SK-N-SH (cell line): ENCODE results near the gene HECTD4. TPM values are rescaled to one million over a fixed set of nuclear protein-coding genes. Genes with fewer than 3 reads are reported as not detected.

ENCODE experiments used
- CTCF ChIA-PET: fragments of 300-600, 350-600 bp; formaldehyde crosslinking; extraction: SDS; loops from one replicate; lab custom pipeline; 2021; lab: Yijun Ruan, JAX
- POLR2A ChIA-PET: fragments of 350-600 bp; sonication (Branson Sonifier 250); formaldehyde crosslinking; extraction: SDS; loops from one replicate; lab custom pipeline; 2020; ENCODE audit warnings: antibody characterized with exemption, inconsistent platforms; lab: Yijun Ruan, JAX
- DNase-seq: peaks from one replicate; pipeline ENCODE4 v3.0.0; 2012
- H2AFZ ChIP-seq: fragments of 200-600 bp; sonication (generic); 2 replicates; pipeline ENCODE4 v1.8.1; 2016; ENCODE audit warnings: antibody characterized with exemption, mild to moderate bottlenecking, low read depth
- H3F3A ChIP-seq: fragments of 200-600 bp; sonication (generic); replicated peaks from 2 replicates; pipeline ENCODE3; 2016; ENCODE audit warnings: antibody characterized with exemption, mild to moderate bottlenecking; ENCODE audit not compliant: insufficient read depth
- H3K27ac ChIP-seq, 2 experiments: fragments of 200-500 bp in 1 of 2; fragments of 200-600 bp in 1 of 2; sonication (Bioruptor generic) in 1 of 2; sonication (generic), shearing (Covaris generic) in 1 of 2; 2 replicates each; pipeline versions ENCODE4 v1.5.1 to v1.6.1; 2014 to 2016; ENCODE audit warnings: low read depth in 2 of 2, inconsistent platforms in 1 of 2, low read length in 1 of 2, mild to moderate bottlenecking in 1 of 2, mixed read lengths in 1 of 2
- H3K27me3 ChIP-seq: fragments of 200-600 bp; sonication (generic), shearing (Covaris generic); 2 replicates; pipeline ENCODE4 v1.6.1; 2016; ENCODE audit warnings: mixed run types; ENCODE audit not compliant: insufficient read depth
- H3K36me3 ChIP-seq, 2 experiments: fragments of 200-500 bp in 1 of 2; fragments of 200-600 bp in 1 of 2; sonication (Bioruptor generic) in 1 of 2; sonication (generic) in 1 of 2; replicated peaks in 1 of 2; 2 replicates each; pipeline versions ENCODE3 to v1.5.1; 2014 to 2016; ENCODE audit warnings: low read length in 1 of 2, mild to moderate bottlenecking in 1 of 2; ENCODE audit not compliant: insufficient read depth in 2 of 2, control insufficient read depth in 1 of 2
- H3K4me1 ChIP-seq, 2 experiments: fragments of 200-500 bp in 1 of 2; fragments of 200-600 bp in 1 of 2; sonication (Bioruptor generic) in 1 of 2; sonication (generic), shearing (Covaris generic) in 1 of 2; 2 replicates each; pipeline versions ENCODE4 v1.5.1 to v1.6.1; 2014 to 2016; ENCODE audit warnings: low read depth in 1 of 2, low read length in 1 of 2, mixed run types in 1 of 2; ENCODE audit not compliant: insufficient read depth in 2 of 2, control insufficient read depth in 1 of 2
- H3K4me2 ChIP-seq: fragments of 200-600 bp; sonication (generic), shearing (Covaris generic); 2 replicates; pipeline ENCODE4 v1.6.1; 2017; ENCODE audit warnings: mixed run types
- H3K4me3 ChIP-seq, 2 experiments: fragments of 200-500 bp in 1 of 2; fragments of 200-600 bp in 1 of 2; sonication (Bioruptor generic) in 1 of 2; sonication (generic), shearing (Covaris generic) in 1 of 2; 2 replicates each; pipeline versions ENCODE4 v1.5.1 to v1.8.1; 2014 to 2016; ENCODE audit warnings: low read depth in 2 of 2, inconsistent platforms in 1 of 2, low read length in 1 of 2, mild to moderate bottlenecking in 1 of 2, mixed read lengths in 1 of 2, moderate library complexity in 1 of 2
- H3K79me2 ChIP-seq: fragments of 200-600 bp; sonication (generic); 2 replicates; pipeline ENCODE4 v1.8.1; 2017; ENCODE audit warnings: mild to moderate bottlenecking; ENCODE audit not compliant: insufficient read depth
- H3K9ac ChIP-seq: fragments of 200-600 bp; sonication (generic); 2 replicates; pipeline ENCODE4 v1.6.1; 2017; ENCODE audit warnings: mixed run types
- H3K9me2 ChIP-seq: fragments of 200-600 bp; sonication (generic); 2 replicates; pipeline ENCODE4 v1.6.1; 2017; ENCODE audit warnings: mixed run types
- H3K9me3 ChIP-seq: fragments of 200-600 bp; sonication (generic); 2 replicates; pipeline ENCODE4 v1.6.1; 2017; ENCODE audit warnings: mixed run types, mild to moderate bottlenecking, moderate library complexity
- H4K20me1 ChIP-seq: fragments of 200-600 bp; sonication (generic); 2 replicates; pipeline ENCODE4 v1.6.1; 2017; ENCODE audit warnings: mild to moderate bottlenecking, mixed run types; ENCODE audit not compliant: insufficient read depth
- CHD2 ChIP-seq: fragments of 150-350 bp; IDR thresholded peaks from 2 replicates; pipeline ENCODE4 v1.6.1; 2018; ENCODE audit warnings: low read length; ENCODE audit not compliant: partially characterized antibody
- FOXJ3 ChIP-seq: sonication (generic); formaldehyde crosslinking; IDR thresholded peaks from 2 replicates; pipeline ENCODE4 v1.5.1; 2020; ENCODE audit warnings: mild to moderate bottlenecking, missing genetic modification reagents
- MEF2A ChIP-seq: IDR thresholded peaks from 2 replicates; pipeline ENCODE4 v1.4.0; 2012; ENCODE audit warnings: low read depth, borderline replicate concordance
- MXI1 ChIP-seq: IDR thresholded peaks from 2 replicates; pipeline ENCODE4 v1.6.1; 2012; ENCODE audit warnings: mild to moderate bottlenecking, low read depth, low read length, improper control_type of control experiment
- NFIC ChIP-seq: IDR thresholded peaks from 2 replicates; pipeline ENCODE4 v1.4.0; 2012; ENCODE audit warnings: borderline replicate concordance
- RCOR1 ChIP-seq: fragments of 150-350 bp; IDR thresholded peaks from 2 replicates; pipeline ENCODE4 v1.6.1; 2017; ENCODE audit warnings: antibody characterized with exemption, low read length
- SMC3 ChIP-seq: IDR thresholded peaks from 2 replicates; pipeline ENCODE4 v1.6.1; 2012; ENCODE audit warnings: low read depth, low read length, improper control_type of control experiment
- TAF1 ChIP-seq: IDR thresholded peaks from 2 replicates; pipeline ENCODE4 v1.6.1; 2012; ENCODE audit warnings: low read depth, mild to moderate bottlenecking, low read length, moderate library complexity, borderline replicate concordance
- TCF12 ChIP-seq: IDR thresholded peaks from 2 replicates; pipeline ENCODE4 v1.4.0; 2012
- TEAD4 ChIP-seq: IDR thresholded peaks from 2 replicates; pipeline ENCODE4 v1.4.0; 2012; ENCODE audit warnings: mild to moderate bottlenecking, borderline replicate concordance; ENCODE audit not compliant: insufficient read depth
- USF2 ChIP-seq: fragments of 150-350 bp; IDR thresholded peaks from 2 replicates; pipeline ENCODE4 v1.6.1; 2017; ENCODE audit warnings: antibody characterized with exemption, low read length, low read depth, borderline replicate concordance
- YY1 ChIP-seq: IDR thresholded peaks from 2 replicates; pipeline ENCODE4 v1.4.0; 2012; ENCODE audit warnings: low read depth, mild to moderate bottlenecking
- WGBS: methylation state at CpG from one replicate; pipeline ENCODE4 v1.1.6; 2017; ENCODE audit warnings: low lambda C conversion rate; 5-methylcytosine and 5-hydroxymethylcytosine counted together
- polyA plus RNA-seq, 3 experiments: library from polyadenylated mRNA; depleted of rRNA; stranded (reverse); fragments of >200 nt; gene quantifications; 2 replicates each; pipeline ENCODE4 v1.2.3, GENCODE V29; 2012
- TF ChIP-seq, protein P1 (sequence below): fragments of 200-600 bp; sonication (generic); IDR thresholded peaks from 2 replicates; pipeline ENCODE4 v1.6.1; 2017; ENCODE audit warnings: antibody characterized with exemption, mild to moderate bottlenecking, moderate library complexity

The HECTD4 gene
- polyA plus RNA-seq, 1 of the 3 experiments (the other 2 are of a cell fraction): 14.6 TPM

GRCh38 chr12:112322882-112323547, 59.2 kb downstream of the HECTD4 start:
- POLR2A ChIA-PET: no interaction called here
- no peaks in the 10 kb centered on the region for H3K9me3 ChIP-seq
- TF ChIP-seq TEAD4: no peak
- no peak overlapping the region for H3K9ac ChIP-seq
- CTCF ChIA-PET: no interaction called here
- WGBS: 91% methylated on average over 4 of the region's 4 CpGs
- peaks cover 8% of the 10 kb centered on the region for H3F3A ChIP-seq
- H3K4me2 ChIP-seq: no peak overlapping the region
- H3K79me2 ChIP-seq: peaks cover 52% of the 10 kb centered on the region
- peaks cover 17% of the 10 kb centered on the region; the same call in 1 of the 2 replicates for H4K20me1 ChIP-seq
- H3K9me2 ChIP-seq: no peaks in the 10 kb centered on the region
- peaks cover 0 to 18% of the 10 kb centered on the region in 2 experiments; a peak in 2 of 4 replicates for H3K4me1 ChIP-seq
- DNase-seq: no peak
- H3K4me3 ChIP-seq: no peak overlapping the region
- H3K27ac ChIP-seq: no peak overlapping the region
- no peaks in the 10 kb centered on the region for H3K27me3 ChIP-seq
- H2AFZ ChIP-seq: no peak overlapping the region
- no peaks in the 10 kb centered on the region for H3K36me3 ChIP-seq

- H3K27ac ChIP-seq: no peak overlapping the region
- no peaks in the 10 kb centered on the region for H3K36me3 ChIP-seq
- DNase-seq: no peak
- H4K20me1 ChIP-seq: peaks cover 13% of the 10 kb centered on the region; the same call in 1 of the 2 replicates
- H3K9me3 ChIP-seq: no peaks in the 10 kb centered on the region
- H3K27me3 ChIP-seq: no peaks in the 10 kb centered on the region
- no peak overlapping the region for H3K4me2 ChIP-seq
- peaks cover 4% of the 10 kb centered on the region for H3F3A ChIP-seq
- H3K79me2 ChIP-seq: peaks cover 49% of the 10 kb centered on the region
- CTCF ChIA-PET: no interaction called here
- POLR2A ChIA-PET: no interaction called here
- H2AFZ ChIP-seq: no peak overlapping the region
- no peak overlapping the region for H3K9ac ChIP-seq
- no peaks in the 10 kb centered on the region for H3K9me2 ChIP-seq
- 89% methylated on average over 2 of the region's 2 CpGs for WGBS
- no peak for TF ChIP-seq FOXJ3
- no peak for TF ChIP-seq NFIC
- TF ChIP-seq YY1: no peak
- no peak for TF ChIP-seq MXI1
- no peak for TF ChIP-seq TCF12
- TF ChIP-seq SMC3: no peak
- TF ChIP-seq USF2: no peak
- no peak for TF ChIP-seq RCOR1
- TF ChIP-seq, protein P1, sequence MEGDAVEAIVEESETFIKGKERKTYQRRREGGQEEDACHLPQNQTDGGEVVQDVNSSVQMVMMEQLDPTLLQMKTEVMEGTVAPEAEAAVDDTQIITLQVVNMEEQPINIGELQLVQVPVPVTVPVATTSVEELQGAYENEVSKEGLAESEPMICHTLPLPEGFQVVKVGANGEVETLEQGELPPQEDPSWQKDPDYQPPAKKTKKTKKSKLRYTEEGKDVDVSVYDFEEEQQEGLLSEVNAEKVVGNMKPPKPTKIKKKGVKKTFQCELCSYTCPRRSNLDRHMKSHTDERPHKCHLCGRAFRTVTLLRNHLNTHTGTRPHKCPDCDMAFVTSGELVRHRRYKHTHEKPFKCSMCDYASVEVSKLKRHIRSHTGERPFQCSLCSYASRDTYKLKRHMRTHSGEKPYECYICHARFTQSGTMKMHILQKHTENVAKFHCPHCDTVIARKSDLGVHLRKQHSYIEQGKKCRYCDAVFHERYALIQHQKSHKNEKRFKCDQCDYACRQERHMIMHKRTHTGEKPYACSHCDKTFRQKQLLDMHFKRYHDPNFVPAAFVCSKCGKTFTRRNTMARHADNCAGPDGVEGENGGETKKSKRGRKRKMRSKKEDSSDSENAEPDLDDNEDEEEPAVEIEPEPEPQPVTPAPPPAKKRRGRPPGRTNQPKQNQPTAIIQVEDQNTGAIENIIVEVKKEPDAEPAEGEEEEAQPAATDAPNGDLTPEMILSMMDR: no peak
- no peak for TF ChIP-seq TAF1
- no peak for TF ChIP-seq CHD2
- TF ChIP-seq MEF2A: no peak
- H3K4me3 ChIP-seq: no peak overlapping the region
- peaks cover 0 to 18% of the 10 kb centered on the region in 2 experiments; a peak in 2 of 4 replicates for H3K4me1 ChIP-seq
Measured at GRCh38 chr12:112322441-112322840, 59.8 kb downstream of the HECTD4 start.
